GM18868 (cell line): ENCODE results near the gene UNC13B.

ENCODE experiments used
- ATAC-seq: cut with Tn5 transposase; IDR thresholded peaks from one replicate; pipeline ENCODE4 v1.9.1; 2021; ENCODE audit warnings: mild to moderate bottlenecking, moderate library complexity; ENCODE audit not compliant: unreplicated experiment

The UNC13B gene

GRCh38 chr9:35272989-35273388, 111.2 kb downstream of the UNC13B start:
- no peak for ATAC-seq

- ATAC-seq: no peak
Observed at GRCh38 chr9:35273591-35273990, 111.8 kb downstream of the UNC13B start.

GRCh38 chr9:35274993-35275392, 113.2 kb downstream of the UNC13B start:
- no peak for ATAC-seq

- no peak for ATAC-seq
Observed at GRCh38 chr9:35277171-35277520, 115.3 kb downstream of the UNC13B start.

GRCh38 chr9:35277628-35278359, 116.0 kb downstream of the UNC13B start:
- peak; percentile 43 for ATAC-seq

- no peak for ATAC-seq
Observed at GRCh38 chr9:35279946-35280345, 118.1 kb downstream of the UNC13B start.

- no peak for ATAC-seq
Observed at GRCh38 chr9:35280399-35280798, 118.6 kb downstream of the UNC13B start.

- ATAC-seq: no peak
Observed at GRCh38 chr9:35285731-35286130, 123.9 kb downstream of the UNC13B start.

- ATAC-seq: no peak
Observed at GRCh38 chr9:35286381-35286780, 124.6 kb downstream of the UNC13B start.

- ATAC-seq: no peak
Observed at GRCh38 chr9:35287987-35288632, 126.3 kb downstream of the UNC13B start.

GRCh38 chr9:35288778-35289177, 127.0 kb downstream of the UNC13B start:
- no peak for ATAC-seq

- ATAC-seq: no peak
Observed at GRCh38 chr9:35293376-35293964, 131.7 kb downstream of the UNC13B start.

GRCh38 chr9:35294066-35294465, 132.3 kb downstream of the UNC13B start:
- ATAC-seq: no peak

- ATAC-seq: no peak
Observed at GRCh38 chr9:35294556-35294955, 132.7 kb downstream of the UNC13B start.

GRCh38 chr9:35295369-35296036, 133.7 kb downstream of the UNC13B start:
- no peak for ATAC-seq

- ATAC-seq: no peak
Observed at GRCh38 chr9:35303567-35303966, 141.8 kb downstream of the UNC13B start.

- ATAC-seq: no peak
Observed at GRCh38 chr9:35306283-35306682, 144.5 kb downstream of the UNC13B start.

GRCh38 chr9:35308316-35308715, 146.5 kb downstream of the UNC13B start:
- no peak for ATAC-seq

GRCh38 chr9:35311891-35312639, 150.3 kb downstream of the UNC13B start:
- no peak for ATAC-seq

- ATAC-seq: no peak
Observed at GRCh38 chr9:35313460-35313859, 151.7 kb downstream of the UNC13B start.

- ATAC-seq: no peak
Observed at GRCh38 chr9:35313916-35314315, 152.1 kb downstream of the UNC13B start.
